Gastrocnemius medialis (tissue), 4 donors: ENCODE measurements around the gene SPIRE2.

Source experiments
- CTCF ChIP-seq, 5 experiments: fragments of 450-650 bp in 3 of 5; fragments of 200-600 bp in 2 of 5; sonication (generic) in 2 of 5; IDR thresholded peaks in 4 of 5; conservative IDR thresholded peaks in 1 of 5; 1 replicate in 4 of 5; 2 replicates in 1 of 5; pipeline ENCODE4 v1.5.1; 2016 to 2019; ENCODE audit warnings: antibody characterized with exemption in 5 of 5, mild to moderate bottlenecking in 3 of 5, moderate library complexity in 3 of 5
- POLR2A ChIP-seq, 2 donors: fragments of 450-650 bp; IDR thresholded peaks; one replicate each; pipeline ENCODE4 v1.6.1; 2017; ENCODE audit warnings: antibody characterized with exemption in 2 of 2, mild to moderate bottlenecking in 2 of 2, moderate library complexity in 2 of 2

DNA sequence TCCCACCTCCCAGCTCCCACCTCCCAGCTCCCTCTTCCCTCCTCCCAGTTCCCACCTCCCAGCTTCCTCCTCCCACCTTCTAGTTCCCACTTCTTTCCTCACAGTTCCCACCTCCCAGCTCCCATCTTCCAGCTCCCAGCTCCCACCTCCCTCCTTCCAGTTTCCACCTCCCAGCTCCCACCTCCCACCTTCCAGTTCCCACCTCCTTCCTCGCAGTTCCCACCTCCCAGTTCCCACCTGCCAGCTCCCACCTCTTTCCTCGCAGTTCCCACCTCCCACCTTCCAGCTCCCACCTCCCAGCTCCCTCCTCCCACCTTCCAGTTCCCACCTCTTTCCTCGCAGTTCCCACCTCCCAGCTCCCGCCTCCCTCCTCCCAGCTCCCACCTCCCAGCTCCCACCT, 80.0 kb downstream of the SPIRE2 start:
- TF ChIP-seq CTCF (IDR thresholded peaks at IDR 0.05 in 4 of 5, conservative IDR thresholded peaks at IDR 0.05 in 1 of 5) (no peak), POLR2A (IDR thresholded peaks at IDR 0.05) (no peak)
